ENCODE measurements around the gene TAS1R2. TPM values are rescaled to one million over a fixed set of nuclear protein-coding genes. Genes with fewer than 3 reads are reported as not detected.

Gene TAS1R2
- total RNA-seq, 1 experiment from 2014 or later = not detected

DNA sequence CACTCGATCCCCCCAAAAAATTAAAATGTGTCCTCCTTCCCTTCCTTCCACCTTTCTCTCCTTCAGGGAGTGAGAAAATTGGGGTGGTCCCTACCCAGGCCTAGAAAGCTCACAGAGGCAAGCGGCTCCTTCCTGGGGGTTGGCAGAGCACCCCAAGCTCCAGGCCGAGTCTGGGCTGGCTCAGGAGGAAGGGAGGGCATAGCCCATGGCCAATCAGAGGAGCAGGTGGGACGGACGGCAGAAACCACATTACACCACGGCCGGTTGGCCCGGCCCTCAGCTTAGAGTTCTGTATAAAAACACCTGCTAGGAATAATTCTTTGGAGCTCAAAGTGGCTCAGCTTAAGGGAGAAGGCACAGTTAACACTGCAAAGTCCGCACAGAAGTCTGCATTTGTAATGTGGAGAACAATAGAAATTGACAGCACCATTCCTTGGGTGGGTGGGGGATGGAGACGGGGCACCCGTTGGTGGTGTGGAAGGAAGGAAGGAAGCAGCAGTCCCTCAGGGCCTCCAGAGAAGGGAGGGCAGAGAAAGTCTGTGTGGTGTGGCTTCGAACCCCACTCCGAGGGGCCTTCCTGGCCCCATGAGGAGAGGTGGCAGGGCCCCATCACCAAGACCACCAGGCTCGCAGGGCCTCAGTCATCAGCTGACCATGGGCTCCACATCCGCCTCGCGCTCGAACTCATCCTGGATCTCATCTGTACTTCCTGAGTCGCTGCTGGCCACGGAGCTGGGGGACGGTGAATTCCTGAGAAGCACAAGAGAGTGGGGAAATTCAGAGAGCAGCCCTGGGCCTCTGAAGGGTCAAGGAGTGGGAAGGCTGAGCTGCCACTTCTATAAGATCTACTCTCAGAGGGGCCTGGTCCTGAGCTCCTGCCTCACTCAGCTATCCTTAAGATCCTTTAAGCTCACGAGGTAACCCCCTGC lies 48.7 kb upstream of the TAS1R2 start:
- Histone ChIP-seq H3K4me1 (ENCODE audit: insufficient read depth, low read length) (no peaks in the 10 kb centered on the region), H2BK15ac (ENCODE audit: low read depth, low read length) (no peak overlapping the region), H3K9me3 (ENCODE audit: control insufficient read depth, low read depth, low read length) (no peaks in the 10 kb centered on the region), H3K14ac (ENCODE audit: insufficient read depth, low read length) (no peak overlapping the region), H4K8ac (replicated peaks; ENCODE audit: insufficient read length, low read depth, low read length) (no peak overlapping the region), H3K18ac (ENCODE audit: insufficient read length, low read depth, low read length) (no peak overlapping the region), H2AFZ (ENCODE audit: low read length) (no peak overlapping the region), H4K20me1 (ENCODE audit: control insufficient read depth, insufficient read depth, insufficient read length) (no peaks in the 10 kb centered on the region), H2BK5ac (ENCODE audit: insufficient read length, low read length) (no peak overlapping the region), H3K79me2 (ENCODE audit: insufficient read depth, low read length) (no peaks in the 10 kb centered on the region), H2BK20ac (ENCODE audit: low read depth, low read length, poor library complexity, severe bottlenecking) (no peak overlapping the region), H2AK5ac (ENCODE audit: insufficient read length, low read length) (no peak overlapping the region), H2BK12ac (ENCODE audit: insufficient read length, low read depth, low read length) (no peak overlapping the region), H3K4me2 (ENCODE audit: insufficient read depth, insufficient read length, low read length) (no peak overlapping the region), H3K4ac (ENCODE audit: low read depth, low read length) (no peak overlapping the region), H3K27me3 (ENCODE audit: insufficient read depth, low read length) (no peaks in the 10 kb centered on the region), H3K23ac (ENCODE audit: insufficient read length, low read depth, low read length) (no peak overlapping the region), H3T11ph (ENCODE audit: low read length) (no peak overlapping the region), H3K9ac (ENCODE audit: extremely low read depth, insufficient read length, low read length) (no peak overlapping the region), H2BK120ac (ENCODE audit: low read depth, low read length, poor library complexity, severe bottlenecking) (no peak overlapping the region), H3K27ac (ENCODE audit: insufficient read length, low read depth, low read length) (no peak overlapping the region), H3K23me2 (ENCODE audit: insufficient read length, low read depth, low read length, poor library complexity, severe bottlenecking) (peaks cover under 1% of the 10 kb centered on the region), H4K5ac (ENCODE audit: insufficient read length, low read depth, low read length) (no peak overlapping the region), H3K56ac (ENCODE audit: insufficient read length, low read depth, low read length) (no peak overlapping the region), H4K91ac (ENCODE audit: insufficient read length, low read depth, low read length) (no peak overlapping the region), H3K79me1 (ENCODE audit: insufficient read depth, low read depth, low read length, poor library complexity, severe bottlenecking) (no peaks in the 10 kb centered on the region)
- H3K36me3 Mint-ChIP-seq (ENCODE audit: insufficient read depth in 1 of 3, low read depth in 3 of 3) = no peaks in the 10 kb centered on the region; a peak in 3 of 7 replicates
- H3K4me3 Mint-ChIP-seq = 0 out of 5 replicates have a peak overlapping the region, but pooled peaks of 1 of the 2 experiments have one; percentile 17
- TF ChIP-seq, protein P1, sequence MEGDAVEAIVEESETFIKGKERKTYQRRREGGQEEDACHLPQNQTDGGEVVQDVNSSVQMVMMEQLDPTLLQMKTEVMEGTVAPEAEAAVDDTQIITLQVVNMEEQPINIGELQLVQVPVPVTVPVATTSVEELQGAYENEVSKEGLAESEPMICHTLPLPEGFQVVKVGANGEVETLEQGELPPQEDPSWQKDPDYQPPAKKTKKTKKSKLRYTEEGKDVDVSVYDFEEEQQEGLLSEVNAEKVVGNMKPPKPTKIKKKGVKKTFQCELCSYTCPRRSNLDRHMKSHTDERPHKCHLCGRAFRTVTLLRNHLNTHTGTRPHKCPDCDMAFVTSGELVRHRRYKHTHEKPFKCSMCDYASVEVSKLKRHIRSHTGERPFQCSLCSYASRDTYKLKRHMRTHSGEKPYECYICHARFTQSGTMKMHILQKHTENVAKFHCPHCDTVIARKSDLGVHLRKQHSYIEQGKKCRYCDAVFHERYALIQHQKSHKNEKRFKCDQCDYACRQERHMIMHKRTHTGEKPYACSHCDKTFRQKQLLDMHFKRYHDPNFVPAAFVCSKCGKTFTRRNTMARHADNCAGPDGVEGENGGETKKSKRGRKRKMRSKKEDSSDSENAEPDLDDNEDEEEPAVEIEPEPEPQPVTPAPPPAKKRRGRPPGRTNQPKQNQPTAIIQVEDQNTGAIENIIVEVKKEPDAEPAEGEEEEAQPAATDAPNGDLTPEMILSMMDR (conservative IDR thresholded peaks at IDR 0.05) = no peak
- peak overlapping the region; percentile 14 to 61 (median 57); a peak in 4 of 7 replicates for H3K27ac Mint-ChIP-seq
- H3K4me1 Mint-ChIP-seq = peaks cover 8 to 18% of the 10 kb centered on the region in 2 experiments
- peaks cover 8% of the 10 kb centered on the region for H3K27me3 Mint-ChIP-seq (ENCODE audit: low read depth)
- no CpG with 5 or more reads among the region's 22 CpGs for WGBS (ENCODE audit: extremely low coverage, insufficient read length, low lambda C conversion rate)
- H3K9me3 Mint-ChIP-seq = no peaks in the 10 kb centered on the region
- no peak for DNase-seq

All from H9 (cell line).